Karpas-422 (cell line): ENCODE measurements around the gene OBSCN. TPM values are rescaled to one million over a fixed set of nuclear protein-coding genes. Genes with fewer than 3 reads are reported as not detected.

Experiments used
- DNase-seq: peaks from one replicate; pipeline ENCODE4 v3.0.0-alpha.2; 2015
- H2AFZ ChIP-seq: fragments of 200-600 bp; sonication (generic); 2 replicates; pipeline ENCODE4 v1.6.1; 2014; ENCODE audit warnings: antibody characterized with exemption, low read length, mixed read lengths
- H3K27ac ChIP-seq: fragments of 200-600 bp; sonication (generic); 2 replicates; pipeline ENCODE4 v1.5.1; 2014; ENCODE audit warnings: mild to moderate bottlenecking, low read length, moderate library complexity
- H3K27me3 ChIP-seq: fragments of 200-600 bp; sonication (generic); 2 replicates; pipeline ENCODE4 v1.6.1; 2014; ENCODE audit warnings: low read length, mixed read lengths
- H3K36me3 ChIP-seq: fragments of 200-600 bp; sonication (generic); 2 replicates; pipeline ENCODE4 v1.6.1; 2014; ENCODE audit warnings: low read length, mixed read lengths; ENCODE audit not compliant: insufficient read depth
- H3K4me1 ChIP-seq: fragments of 200-600 bp; sonication (generic); 2 replicates; pipeline ENCODE4 v1.6.1; 2014; ENCODE audit warnings: mild to moderate bottlenecking, low read length, mixed read lengths
- H3K4me2 ChIP-seq: fragments of 200-600 bp; sonication (generic); 2 replicates; pipeline ENCODE4 v1.6.1; 2014; ENCODE audit warnings: low read length, low read depth, mild to moderate bottlenecking; ENCODE audit not compliant: poor library complexity, severe bottlenecking
- H3K4me3 ChIP-seq: fragments of 200-600 bp; sonication (generic); 2 replicates; pipeline ENCODE4 v1.5.1; 2014; ENCODE audit warnings: mild to moderate bottlenecking, antibody characterized with exemption, low read length, mixed read lengths
- H3K79me2 ChIP-seq: fragments of 200-600 bp; sonication (generic); 2 replicates; pipeline ENCODE4 v1.6.1; 2014; ENCODE audit warnings: mild to moderate bottlenecking, low read length, mixed read lengths
- H3K9ac ChIP-seq: fragments of 200-600 bp; sonication (generic); 2 replicates; pipeline ENCODE4 v1.6.0; 2014; ENCODE audit warnings: low read length
- H3K9me2 ChIP-seq: fragments of 200-600 bp; sonication (generic), shearing (Covaris generic); replicated peaks from 2 replicates; pipeline ENCODE4 v1.6.0; 2014; ENCODE audit warnings: mild to moderate bottlenecking, low read length, moderate library complexity; ENCODE audit not compliant: insufficient read depth
- H3K9me3 ChIP-seq: fragments of 300-700, 200-600 bp; sonication (generic); 2 replicates; pipeline ENCODE4 v1.6.1; 2014; ENCODE audit warnings: low read length, mixed read lengths
- H4K20me1 ChIP-seq: fragments of 200-600 bp; sonication (generic); 2 replicates; pipeline ENCODE4 v1.6.1; 2014; ENCODE audit warnings: mild to moderate bottlenecking, antibody characterized with exemption, low read length, low read depth; ENCODE audit not compliant: insufficient read depth
- total RNA-seq: library from RNA; depleted of rRNA; stranded (reverse); fragments of >200 nt; shearing (Covaris generic); gene quantifications from 2 replicates; pipeline ENCODE4 v1.2.3, GENCODE V29; 2014; ENCODE audit warnings: low replicate concordance

OBSCN gene
- total RNA-seq, 1 experiment from 2014 or later: 17.5 TPM

DNA sequence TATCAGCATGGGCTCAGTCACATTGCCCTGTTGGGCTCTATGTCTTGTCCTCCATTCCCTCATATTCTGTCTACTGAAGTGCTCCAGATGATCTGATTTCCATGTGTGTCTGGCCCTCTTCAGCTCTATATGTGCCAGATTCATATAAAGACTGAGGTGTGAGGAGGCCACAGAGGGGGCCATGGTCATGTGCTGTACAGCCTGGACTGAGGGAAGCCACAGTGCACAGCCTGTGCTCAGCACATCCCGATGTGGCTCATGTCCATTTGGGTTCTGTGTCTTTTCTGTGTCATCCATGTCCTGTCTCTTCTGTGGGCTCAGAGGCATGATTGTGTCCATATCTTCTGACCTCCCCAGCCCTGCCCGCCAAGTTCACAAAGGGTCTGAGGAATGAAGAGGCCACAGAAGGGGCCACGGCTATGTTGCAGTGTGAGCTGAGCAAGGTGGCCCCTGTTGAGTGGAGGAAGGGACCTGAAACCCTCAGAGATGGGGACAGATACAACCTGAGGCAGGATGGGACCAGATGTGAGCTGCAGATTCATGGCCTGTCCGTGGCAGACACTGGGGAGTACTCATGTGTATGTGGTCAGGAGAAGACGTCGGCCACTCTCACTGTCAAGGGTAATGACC lies 97.0 kb downstream of the OBSCN start:
- Histone ChIP-seq H3K4me3 (no peak overlapping the region), H2AFZ (no peak overlapping the region), H3K79me2 (no peaks in the 10 kb centered on the region), H3K9me2 (no peaks in the 10 kb centered on the region), H3K9me3 (no peaks in the 10 kb centered on the region), H3K27me3 (no peaks in the 10 kb centered on the region), H3K27ac (no peak overlapping the region), H3K36me3 (no peaks in the 10 kb centered on the region; the same call in 1 of the 2 replicates), H3K4me2 (no peak overlapping the region), H4K20me1 (no peaks in the 10 kb centered on the region), H3K9ac (no peak overlapping the region), H3K4me1 (no peaks in the 10 kb centered on the region)
- no peak for DNase-seq

GRCh38 chr1:228305721-228306152 lies 97.9 kb downstream of the OBSCN start:
- no peak overlapping the region for H3K27ac ChIP-seq
- H3K4me3 ChIP-seq: no peak overlapping the region
- no peak for DNase-seq
- H2AFZ ChIP-seq: no peak overlapping the region
- H3K27me3 ChIP-seq: no peaks in the 10 kb centered on the region
- no peaks in the 10 kb centered on the region for H3K4me1 ChIP-seq
- no peaks in the 10 kb centered on the region for H3K9me3 ChIP-seq
- no peak overlapping the region for H3K4me2 ChIP-seq
- no peaks in the 10 kb centered on the region; the same call in 1 of the 2 replicates for H3K36me3 ChIP-seq
- no peaks in the 10 kb centered on the region for H3K79me2 ChIP-seq
- no peaks in the 10 kb centered on the region for H3K9me2 ChIP-seq
- no peak overlapping the region for H3K9ac ChIP-seq
- H4K20me1 ChIP-seq: no peaks in the 10 kb centered on the region

DNA sequence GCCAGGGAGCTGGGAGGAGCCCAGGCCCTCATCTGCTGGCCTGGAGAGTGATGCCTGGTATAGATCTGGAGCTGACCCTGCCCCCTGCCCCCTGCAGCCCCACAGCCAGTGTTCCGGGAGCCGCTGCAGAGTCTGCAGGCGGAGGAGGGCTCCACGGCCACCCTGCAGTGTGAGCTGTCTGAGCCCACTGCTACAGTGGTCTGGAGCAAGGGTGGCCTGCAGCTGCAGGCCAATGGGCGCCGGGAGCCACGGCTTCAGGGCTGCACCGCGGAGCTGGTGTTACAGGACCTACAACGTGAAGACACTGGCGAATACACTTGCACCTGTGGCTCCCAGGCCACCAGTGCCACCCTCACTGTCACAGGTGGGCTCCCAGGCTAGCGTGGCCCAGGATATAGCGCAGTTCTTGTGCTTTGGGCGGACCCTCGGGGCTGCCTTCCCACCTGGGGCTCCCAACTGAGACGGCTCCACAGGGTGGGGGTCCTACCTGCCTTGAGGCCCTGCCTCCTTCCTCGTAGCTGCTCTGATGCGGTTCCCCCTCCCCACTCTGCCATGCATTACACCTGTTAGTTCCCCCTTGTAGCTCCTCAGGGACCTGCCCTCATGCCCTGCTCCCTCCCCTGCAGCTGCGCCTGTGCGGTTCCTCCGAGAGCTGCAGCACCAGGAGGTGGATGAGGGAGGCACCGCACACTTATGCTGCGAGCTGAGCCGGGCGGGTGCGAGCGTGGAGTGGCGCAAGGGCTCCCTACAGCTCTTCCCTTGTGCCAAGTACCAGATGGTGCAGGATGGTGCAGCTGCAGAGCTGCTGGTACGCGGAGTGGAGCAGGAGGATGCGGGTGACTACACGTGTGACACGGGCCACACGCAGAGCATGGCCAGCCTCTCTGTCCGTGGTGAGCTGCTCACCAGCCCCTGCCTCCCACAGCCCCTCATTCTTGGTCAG lies 98.7 kb downstream of the OBSCN start:
- no peak overlapping the region for H3K4me2 ChIP-seq
- H3K27ac ChIP-seq: no peak overlapping the region
- no peaks in the 10 kb centered on the region for H4K20me1 ChIP-seq
- H2AFZ ChIP-seq: no peak overlapping the region
- H3K4me3 ChIP-seq: no peak overlapping the region
- H3K79me2 ChIP-seq: no peaks in the 10 kb centered on the region
- no peaks in the 10 kb centered on the region for H3K27me3 ChIP-seq
- no peaks in the 10 kb centered on the region for H3K4me1 ChIP-seq
- no peaks in the 10 kb centered on the region for H3K9me2 ChIP-seq
- no peak for DNase-seq
- H3K9me3 ChIP-seq: no peaks in the 10 kb centered on the region
- H3K9ac ChIP-seq: no peak overlapping the region
- no peaks in the 10 kb centered on the region; the same call in 1 of the 2 replicates for H3K36me3 ChIP-seq

GRCh38 chr1:228307218-228308023 lies 99.6 kb downstream of the OBSCN start:
- no peak overlapping the region for H3K4me3 ChIP-seq
- no peaks in the 10 kb centered on the region; the same call in 1 of the 2 replicates for H3K36me3 ChIP-seq
- no peaks in the 10 kb centered on the region for H3K9me2 ChIP-seq
- no peaks in the 10 kb centered on the region for H3K9me3 ChIP-seq
- H3K27me3 ChIP-seq: no peaks in the 10 kb centered on the region
- no peak overlapping the region for H3K4me2 ChIP-seq
- DNase-seq: no peak
- no peak overlapping the region for H2AFZ ChIP-seq
- H3K9ac ChIP-seq: no peak overlapping the region
- no peaks in the 10 kb centered on the region for H4K20me1 ChIP-seq
- H3K79me2 ChIP-seq: no peaks in the 10 kb centered on the region
- no peak overlapping the region for H3K27ac ChIP-seq
- no peaks in the 10 kb centered on the region for H3K4me1 ChIP-seq

- Histone ChIP-seq H3K4me1 (no peaks in the 10 kb centered on the region), H3K79me2 (no peaks in the 10 kb centered on the region), H3K9ac (no peak overlapping the region), H3K4me2 (no peak overlapping the region), H3K9me2 (no peaks in the 10 kb centered on the region), H2AFZ (no peak overlapping the region), H3K4me3 (no peak overlapping the region), H3K36me3 (no peaks in the 10 kb centered on the region; the same call in 1 of the 2 replicates), H3K9me3 (no peaks in the 10 kb centered on the region), H4K20me1 (no peaks in the 10 kb centered on the region), H3K27ac (no peak overlapping the region), H3K27me3 (no peaks in the 10 kb centered on the region)
- no peak for DNase-seq
These were observed 100.3 kb downstream of the OBSCN start for GRCh38 chr1:228308085-228308601.

DNA sequence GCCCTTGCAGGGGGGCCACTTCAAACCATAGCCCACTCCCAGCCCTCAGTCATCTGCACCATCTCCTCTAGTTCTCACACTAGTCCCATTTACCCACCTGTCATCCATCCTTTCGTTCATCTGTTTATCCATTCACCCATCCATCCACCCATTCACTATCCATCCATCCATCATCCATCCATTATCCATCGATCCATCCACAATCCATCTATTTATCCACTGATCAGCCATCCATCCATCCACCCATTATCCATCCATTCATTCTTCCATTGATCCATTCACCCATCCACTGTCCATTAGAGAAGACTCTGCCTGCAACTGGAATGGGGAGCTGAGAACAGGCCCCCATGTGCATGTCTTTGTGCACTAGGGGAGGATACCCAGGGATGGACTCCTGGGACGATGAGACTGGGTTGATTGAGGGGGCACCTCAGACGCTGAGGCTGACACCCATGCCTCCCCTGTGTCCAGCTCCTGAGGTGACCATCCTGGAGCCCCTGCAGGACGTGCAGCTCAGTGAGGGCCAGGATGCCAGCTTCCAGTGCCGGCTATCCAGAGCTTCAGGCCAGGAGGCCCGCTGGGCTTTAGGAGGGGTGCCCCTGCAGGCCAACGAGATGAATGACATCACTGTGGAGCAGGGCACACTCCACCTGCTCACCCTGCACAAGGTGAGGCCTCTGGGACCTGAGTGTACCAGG lies 100.9 kb downstream of the OBSCN start:
- Histone ChIP-seq H2AFZ (no peak overlapping the region), H3K4me3 (no peak overlapping the region), H3K9me3 (no peaks in the 10 kb centered on the region), H3K27ac (no peak overlapping the region), H3K36me3 (no peaks in the 10 kb centered on the region), H3K27me3 (no peaks in the 10 kb centered on the region), H3K79me2 (no peaks in the 10 kb centered on the region), H4K20me1 (no peaks in the 10 kb centered on the region), H3K4me2 (no peak overlapping the region), H3K9ac (no peak overlapping the region), H3K4me1 (no peaks in the 10 kb centered on the region), H3K9me2 (no peaks in the 10 kb centered on the region)
- peak; percentile 55 for DNase-seq

- Histone ChIP-seq H3K27ac (no peak overlapping the region), H3K9ac (no peak overlapping the region), H3K4me3 (no peak overlapping the region), H3K4me1 (no peaks in the 10 kb centered on the region), H3K9me2 (no peaks in the 10 kb centered on the region), H3K9me3 (no peaks in the 10 kb centered on the region), H4K20me1 (no peaks in the 10 kb centered on the region), H3K4me2 (no peak overlapping the region), H2AFZ (no peak overlapping the region), H3K79me2 (no peaks in the 10 kb centered on the region), H3K27me3 (no peaks in the 10 kb centered on the region), H3K36me3 (no peaks in the 10 kb centered on the region)
- DNase-seq: no peak
These were observed 101.7 kb downstream of the OBSCN start for GRCh38 chr1:228309326-228310067.
